Liver (tissue), 9 donors: ENCODE data around the gene OCA2. TPM values are rescaled to one million over a fixed set of nuclear protein-coding genes. Genes with fewer than 3 reads are reported as not detected.

ENCODE experiments used
- DNase-seq: peaks from one replicate; pipeline ENCODE4 v3.0.0-alpha.2; 2017; ENCODE audit warnings: low spot score
- H3K27ac ChIP-seq, 2 donors: one replicate each; pipeline ENCODE4 v1.7.0; 2013; ENCODE audit warnings: inconsistent platforms in 2 of 2, low read length in 2 of 2, control low read depth in 1 of 2, low read depth in 1 of 2, mild to moderate bottlenecking in 1 of 2
- H3K27me3 ChIP-seq, 4 donors: one replicate each; pipeline versions ENCODE4 v1.6.1 to v1.7.0; 2013; ENCODE audit warnings: low read length in 3 of 4, inconsistent platforms in 1 of 4, mild to moderate bottlenecking in 1 of 4, moderate library complexity in 1 of 4; ENCODE audit not compliant: control insufficient read depth in 4 of 4, insufficient read depth in 4 of 4
- H3K36me3 ChIP-seq, 4 donors: one replicate each; pipeline versions ENCODE4 v1.6.1 to v1.7.0; 2013; ENCODE audit warnings: low read length in 3 of 4, mild to moderate bottlenecking in 3 of 4, low read depth in 1 of 4, moderate library complexity in 1 of 4; ENCODE audit not compliant: control insufficient read depth in 4 of 4, insufficient read depth in 3 of 4
- H3K4me1 ChIP-seq, 4 donors: one replicate each; pipeline versions ENCODE4 v1.6.1 to v1.7.0; 2013; ENCODE audit warnings: low read length in 3 of 4, mild to moderate bottlenecking in 3 of 4, moderate library complexity in 1 of 4; ENCODE audit not compliant: control insufficient read depth in 4 of 4, insufficient read depth in 4 of 4
- H3K4me3 ChIP-seq, 3 donors: one replicate each; pipeline versions ENCODE4 v1.6.1 to v1.7.0; 2013; ENCODE audit warnings: low read length in 3 of 3, control low read depth in 1 of 3, low read depth in 1 of 3, mild to moderate bottlenecking in 1 of 3
- H3K9ac ChIP-seq, 2 donors: one replicate each; pipeline ENCODE4 v1.7.0; 2013; ENCODE audit warnings: low read length in 2 of 2, mild to moderate bottlenecking in 2 of 2, moderate library complexity in 2 of 2, control low read depth in 1 of 2, low read depth in 1 of 2
- H3K9me3 ChIP-seq, 4 donors: one replicate each; pipeline versions ENCODE4 v1.6.1 to v1.7.0; 2013; ENCODE audit warnings: low read length in 3 of 4; ENCODE audit not compliant: control insufficient read depth in 4 of 4
- EGR1 ChIP-seq, 2 donors: IDR thresholded peaks; 2 replicates each; pipeline ENCODE4 v1.6.1; 2016 to 2018; ENCODE audit warnings: antibody characterized with exemption in 2 of 2, low read depth in 2 of 2
- FOXA1 ChIP-seq: IDR thresholded peaks from 2 replicates; pipeline ENCODE4 v1.6.1; 2016; ENCODE audit warnings: antibody characterized with exemption
- FOXA2 ChIP-seq: IDR thresholded peaks from 2 replicates; pipeline ENCODE4 v1.6.1; 2016; ENCODE audit warnings: antibody characterized with exemption
- GABPA ChIP-seq, 2 donors: IDR thresholded peaks in 1 of 2; conservative IDR thresholded peaks in 1 of 2; 2 replicates each; pipeline ENCODE4 v1.6.1; 2016; ENCODE audit warnings: antibody characterized with exemption in 2 of 2, mild to moderate bottlenecking in 1 of 2, moderate library complexity in 1 of 2
- HNF4A ChIP-seq, 2 donors: conservative IDR thresholded peaks; 2 replicates each; pipeline ENCODE4 v1.6.1; 2016; ENCODE audit warnings: antibody characterized with exemption in 2 of 2, mild to moderate bottlenecking in 2 of 2
- HNF4G ChIP-seq: IDR thresholded peaks from 2 replicates; pipeline ENCODE4 v1.6.1; 2016; ENCODE audit warnings: antibody characterized with exemption
- JUND ChIP-seq, 2 donors: IDR thresholded peaks; 2 replicates each; pipeline ENCODE4 v1.6.1; 2016; ENCODE audit warnings: antibody characterized with exemption in 2 of 2
- MAX ChIP-seq: IDR thresholded peaks from 2 replicates; pipeline ENCODE4 v1.6.1; 2016; ENCODE audit warnings: antibody characterized with exemption
- NR2F2 ChIP-seq: IDR thresholded peaks from 2 replicates; pipeline ENCODE4 v1.6.1; 2016; ENCODE audit warnings: antibody characterized with exemption
- RAD21 ChIP-seq, 2 donors: IDR thresholded peaks; 2 replicates each; pipeline ENCODE4 v1.6.1; 2016; ENCODE audit warnings: antibody characterized with exemption in 2 of 2, mild to moderate bottlenecking in 2 of 2
- RXRA ChIP-seq, 2 donors: IDR thresholded peaks; 2 replicates each; pipeline ENCODE4 v1.6.1; 2017 to 2018; ENCODE audit warnings: antibody characterized with exemption in 2 of 2, mild to moderate bottlenecking in 1 of 2
- SP1 ChIP-seq: IDR thresholded peaks from 2 replicates; pipeline ENCODE4 v1.6.1; 2018; ENCODE audit warnings: antibody characterized with exemption, mild to moderate bottlenecking
- TAF1 ChIP-seq: conservative IDR thresholded peaks from 2 replicates; pipeline ENCODE4 v1.6.1; 2016; ENCODE audit warnings: antibody characterized with exemption, mild to moderate bottlenecking
- YY1 ChIP-seq: IDR thresholded peaks from 2 replicates; pipeline ENCODE4 v1.6.1; 2016; ENCODE audit warnings: antibody characterized with exemption, mild to moderate bottlenecking
- ZBTB33 ChIP-seq: IDR thresholded peaks from 2 replicates; pipeline ENCODE4 v1.6.1; 2016; ENCODE audit warnings: antibody characterized with exemption
- WGBS: extraction: QIAGEN DNeasy Blood & Tissue Kit; methylation state at CpG from one replicate; pipeline ENCODE4 v1.1.7; 2013; 5-methylcytosine and 5-hydroxymethylcytosine counted together
- polyA plus RNA-seq, 2 donors: library from polyadenylated mRNA; stranded (reverse) in 1 of 2; unstranded in 1 of 2; fragments of 200-250 nt in 1 of 2; fragments of >200 nt in 1 of 2; fragmentation: Nextera tagmentation in 1 of 2; extraction: Ambion mirVana in 1 of 2; gene quantifications; one replicate each; pipeline versions ENCODE4 v1.2.1 to v1.2.3, GENCODE V29; 2013 to 2015
- total RNA-seq, 2 donors: library from RNA; depleted of rRNA; stranded (reverse); fragments of >200 nt; gene quantifications; one replicate each; pipeline ENCODE4 v1.2.3, GENCODE V29; 2014
- TF ChIP-seq, protein P1 (sequence below): IDR thresholded peaks from 2 replicates; pipeline ENCODE4 v1.6.1; 2016; ENCODE audit warnings: antibody characterized with exemption
- TF ChIP-seq, protein P2 (sequence below): fragments of 150-350 bp; IDR thresholded peaks from 2 replicates; pipeline ENCODE4 v1.5.1; 2017; ENCODE audit warnings: improper control_type of control experiment, low read depth, low read length; ENCODE audit not compliant: missing input control
- TF ChIP-seq, protein P3 (sequence below): IDR thresholded peaks from 2 replicates; pipeline ENCODE4 v1.6.1; 2016; ENCODE audit warnings: antibody characterized with exemption, mild to moderate bottlenecking
- donor health status: healthy.
- donor health status: healthy.
- donor health status: healthy.
- donor health status: healthy.
- donor health status: healthy.

Gene OCA2
- total and polyA plus RNA-seq, 4 donors, result 0.02 to 0.56 (median 0.15) TPM

GRCh38 chr15:27807335-27807734, 291.8 kb downstream of the OCA2 start:
- Histone ChIP-seq H3K36me3 (no peaks in the 10 kb centered on the region), H3K9me3 (peaks cover 0 to 3% (median 0%) of the 10 kb centered on the region in 4 donors), H3K4me3 (no peak overlapping the region), H3K27ac (no peak overlapping the region), H3K27me3 (no peaks in the 10 kb centered on the region), H3K4me1 (no peaks in the 10 kb centered on the region), H3K9ac (no peak overlapping the region)
- no peak for DNase-seq
- TF ChIP-seq HNF4A (conservative IDR thresholded peaks at IDR 0.05) (no peak), MAX (no peak), SP1 (no peak), GABPA (IDR thresholded peaks at IDR 0.05 in 1 of 2, conservative IDR thresholded peaks at IDR 0.05 in 1 of 2) (no peak), YY1 (no peak), HNF4G (no peak), TAF1 (no peak), ZBTB33 (no peak), FOXA2 (no peak), NR2F2 (no peak), RAD21 (IDR thresholded peaks at IDR 0.05) (no peak), RXRA (IDR thresholded peaks at IDR 0.05) (no peak)
- TF ChIP-seq, protein P1, sequence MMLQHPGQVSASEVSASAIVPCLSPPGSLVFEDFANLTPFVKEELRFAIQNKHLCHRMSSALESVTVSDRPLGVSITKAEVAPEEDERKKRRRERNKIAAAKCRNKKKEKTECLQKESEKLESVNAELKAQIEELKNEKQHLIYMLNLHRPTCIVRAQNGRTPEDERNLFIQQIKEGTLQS, result no peak
- TF ChIP-seq, protein P2, sequence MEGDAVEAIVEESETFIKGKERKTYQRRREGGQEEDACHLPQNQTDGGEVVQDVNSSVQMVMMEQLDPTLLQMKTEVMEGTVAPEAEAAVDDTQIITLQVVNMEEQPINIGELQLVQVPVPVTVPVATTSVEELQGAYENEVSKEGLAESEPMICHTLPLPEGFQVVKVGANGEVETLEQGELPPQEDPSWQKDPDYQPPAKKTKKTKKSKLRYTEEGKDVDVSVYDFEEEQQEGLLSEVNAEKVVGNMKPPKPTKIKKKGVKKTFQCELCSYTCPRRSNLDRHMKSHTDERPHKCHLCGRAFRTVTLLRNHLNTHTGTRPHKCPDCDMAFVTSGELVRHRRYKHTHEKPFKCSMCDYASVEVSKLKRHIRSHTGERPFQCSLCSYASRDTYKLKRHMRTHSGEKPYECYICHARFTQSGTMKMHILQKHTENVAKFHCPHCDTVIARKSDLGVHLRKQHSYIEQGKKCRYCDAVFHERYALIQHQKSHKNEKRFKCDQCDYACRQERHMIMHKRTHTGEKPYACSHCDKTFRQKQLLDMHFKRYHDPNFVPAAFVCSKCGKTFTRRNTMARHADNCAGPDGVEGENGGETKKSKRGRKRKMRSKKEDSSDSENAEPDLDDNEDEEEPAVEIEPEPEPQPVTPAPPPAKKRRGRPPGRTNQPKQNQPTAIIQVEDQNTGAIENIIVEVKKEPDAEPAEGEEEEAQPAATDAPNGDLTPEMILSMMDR, result no peak
- 87% methylated on average over 7 of the region's 7 CpGs for WGBS

DNA sequence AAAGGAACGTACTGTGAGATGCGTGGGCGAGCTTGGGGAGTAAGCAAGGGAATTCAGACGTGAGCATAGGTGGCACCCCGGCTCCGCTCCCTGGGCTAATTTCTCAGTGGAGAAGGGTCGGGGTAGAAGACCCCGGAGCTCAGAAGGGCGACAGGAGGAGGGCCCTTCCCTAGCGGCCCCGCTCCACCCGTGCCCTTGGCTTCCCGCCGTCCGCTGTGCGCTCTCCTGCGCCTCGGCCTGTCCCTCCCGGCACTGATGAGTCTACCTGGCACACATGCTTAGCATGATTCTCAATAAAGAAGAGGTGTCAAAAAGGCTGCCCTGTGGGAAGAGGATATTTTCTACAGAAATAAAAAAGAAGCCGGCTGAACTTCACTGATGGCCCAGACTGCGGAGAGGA, 292.7 kb downstream of the OCA2 start:
- Histone ChIP-seq H3K4me3 (no peak overlapping the region), H3K36me3 (no peaks in the 10 kb centered on the region), H3K9me3 (peaks cover 0 to 3% (median 0%) of the 10 kb centered on the region in 4 donors), H3K9ac (no peak overlapping the region), H3K4me1 (no peaks in the 10 kb centered on the region), H3K27me3 (no peaks in the 10 kb centered on the region), H3K27ac (no peak overlapping the region)
- 95% methylated on average over 21 of the region's 21 CpGs for WGBS
- DNase-seq, result no peak
- TF ChIP-seq FOXA2 (no peak), HNF4G (no peak), YY1 (no peak), FOXA1 (no peak), EGR1 (IDR thresholded peaks at IDR 0.05; ENCODE audit: low read depth in 2 of 2) (no peak), SP1 (no peak), HNF4A (conservative IDR thresholded peaks at IDR 0.05) (no peak), ZBTB33 (no peak), GABPA (IDR thresholded peaks at IDR 0.05 in 1 of 2, conservative IDR thresholded peaks at IDR 0.05 in 1 of 2) (no peak), MAX (no peak), RXRA (IDR thresholded peaks at IDR 0.05) (no peak), RAD21 (IDR thresholded peaks at IDR 0.05) (no peak), JUND (IDR thresholded peaks at IDR 0.05) (no peak)
- TF ChIP-seq, protein P3, sequence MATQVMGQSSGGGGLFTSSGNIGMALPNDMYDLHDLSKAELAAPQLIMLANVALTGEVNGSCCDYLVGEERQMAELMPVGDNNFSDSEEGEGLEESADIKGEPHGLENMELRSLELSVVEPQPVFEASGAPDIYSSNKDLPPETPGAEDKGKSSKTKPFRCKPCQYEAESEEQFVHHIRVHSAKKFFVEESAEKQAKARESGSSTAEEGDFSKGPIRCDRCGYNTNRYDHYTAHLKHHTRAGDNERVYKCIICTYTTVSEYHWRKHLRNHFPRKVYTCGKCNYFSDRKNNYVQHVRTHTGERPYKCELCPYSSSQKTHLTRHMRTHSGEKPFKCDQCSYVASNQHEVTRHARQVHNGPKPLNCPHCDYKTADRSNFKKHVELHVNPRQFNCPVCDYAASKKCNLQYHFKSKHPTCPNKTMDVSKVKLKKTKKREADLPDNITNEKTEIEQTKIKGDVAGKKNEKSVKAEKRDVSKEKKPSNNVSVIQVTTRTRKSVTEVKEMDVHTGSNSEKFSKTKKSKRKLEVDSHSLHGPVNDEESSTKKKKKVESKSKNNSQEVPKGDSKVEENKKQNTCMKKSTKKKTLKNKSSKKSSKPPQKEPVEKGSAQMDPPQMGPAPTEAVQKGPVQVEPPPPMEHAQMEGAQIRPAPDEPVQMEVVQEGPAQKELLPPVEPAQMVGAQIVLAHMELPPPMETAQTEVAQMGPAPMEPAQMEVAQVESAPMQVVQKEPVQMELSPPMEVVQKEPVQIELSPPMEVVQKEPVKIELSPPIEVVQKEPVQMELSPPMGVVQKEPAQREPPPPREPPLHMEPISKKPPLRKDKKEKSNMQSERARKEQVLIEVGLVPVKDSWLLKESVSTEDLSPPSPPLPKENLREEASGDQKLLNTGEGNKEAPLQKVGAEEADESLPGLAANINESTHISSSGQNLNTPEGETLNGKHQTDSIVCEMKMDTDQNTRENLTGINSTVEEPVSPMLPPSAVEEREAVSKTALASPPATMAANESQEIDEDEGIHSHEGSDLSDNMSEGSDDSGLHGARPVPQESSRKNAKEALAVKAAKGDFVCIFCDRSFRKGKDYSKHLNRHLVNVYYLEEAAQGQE, result no peak
- TF ChIP-seq, protein P1, result no peak
- TF ChIP-seq, protein P2, result no peak
